IMR-90 (cell line): ENCODE data around the gene IDH3B. TPM values are rescaled to one million over a fixed set of nuclear protein-coding genes. Genes with fewer than 3 reads are reported as not detected.

ENCODE experiments used
- ATAC-seq: fragments of 200-7000 bp; cut with Tn5 transposase; 2 replicates; pipeline ENCODE4 v1.9.1; 2020; ENCODE audit warnings: low read depth, mild to moderate bottlenecking, moderate library complexity
- BruUV-seq: library from RNA; stranded (reverse); fragments of 400-500 nt; replicated peaks from 2 replicates; lab custom pipeline; 2021; lab: Mats Ljungman, UMichigan
- CTCF ChIA-PET: fragments of 300-600 bp; formaldehyde crosslinking; extraction: SDS; loops from one replicate; lab custom pipeline; 2021; ENCODE audit warnings: antibody characterized with exemption; lab: Yijun Ruan, JAX
- POLR2A ChIA-PET: fragments of 300-600 bp; sonication (Branson Sonifier 250); formaldehyde crosslinking; loops from one replicate; lab custom pipeline; 2022; ENCODE audit warnings: antibody characterized with exemption; ENCODE audit not compliant: unreplicated experiment; lab: Charles Lee
- DNase-seq: peaks from one replicate; pipeline ENCODE4 v3.0.0; 2013
- H2AFZ ChIP-seq: replicated peaks from 2 replicates; pipeline ENCODE3; 2013; ENCODE audit warnings: low read length, mild to moderate bottlenecking; ENCODE audit not compliant: poor library complexity
- H2AK5ac ChIP-seq: 2 replicates; pipeline ENCODE4 v1.6.1; 2013; ENCODE audit warnings: low read depth, low read length, inconsistent platforms
- H2AK9ac ChIP-seq: replicated peaks from 2 replicates; pipeline ENCODE3; 2013; ENCODE audit warnings: mild to moderate bottlenecking, low read depth, low read length, moderate library complexity; ENCODE audit not compliant: poor library complexity
- H2BK120ac ChIP-seq: 2 replicates; pipeline ENCODE4 v1.6.1; 2013; ENCODE audit warnings: low read depth, low read length, inconsistent platforms
- H2BK15ac ChIP-seq: 3 replicates; pipeline ENCODE4 v1.6.1; 2013; ENCODE audit warnings: low read depth, low read length, inconsistent platforms
- H2BK20ac ChIP-seq: 2 replicates; pipeline ENCODE4 v1.6.1; 2013; ENCODE audit warnings: low read depth, mild to moderate bottlenecking, inconsistent platforms, low read length, moderate library complexity
- H2BK5ac ChIP-seq: 2 replicates; pipeline ENCODE4 v1.6.1; 2013; ENCODE audit warnings: mild to moderate bottlenecking, low read depth, low read length, inconsistent platforms; ENCODE audit not compliant: poor library complexity, severe bottlenecking
- H3K14ac ChIP-seq: replicated peaks from 2 replicates; pipeline ENCODE4 v1.6.1; 2013; ENCODE audit warnings: low read depth, low read length, inconsistent platforms
- H3K18ac ChIP-seq: 2 replicates; pipeline ENCODE4 v1.6.1; 2013; ENCODE audit warnings: low read depth, low read length, control low read depth
- H3K23ac ChIP-seq: 2 replicates; pipeline ENCODE4 v1.6.1; 2013; ENCODE audit warnings: low read depth, low read length, inconsistent platforms
- H3K27ac ChIP-seq: 2 replicates; pipeline ENCODE4 v1.5.1; 2013; ENCODE audit warnings: mild to moderate bottlenecking, control low read depth, low read length; ENCODE audit not compliant: insufficient read depth
- H3K27me3 ChIP-seq: 2 replicates; pipeline ENCODE4 v1.6.1; 2013; ENCODE audit warnings: low read length; ENCODE audit not compliant: control insufficient read depth, insufficient read depth
- H3K36me3 ChIP-seq: 2 replicates; pipeline ENCODE4 v1.6.1; 2013; ENCODE audit warnings: low read length, mixed read lengths; ENCODE audit not compliant: control insufficient read depth, insufficient read depth
- H3K4ac ChIP-seq: 2 replicates; pipeline ENCODE4 v1.6.1; 2013; ENCODE audit warnings: low read depth, low read length, inconsistent platforms
- H3K4me1 ChIP-seq: 2 replicates; pipeline ENCODE4 v1.6.1; 2013; ENCODE audit warnings: low read length, mixed read lengths; ENCODE audit not compliant: control insufficient read depth, insufficient read depth
- H3K4me2 ChIP-seq: 2 replicates; pipeline ENCODE4 v1.6.1; 2013; ENCODE audit warnings: low read depth, mild to moderate bottlenecking, control low read depth, low read length, moderate library complexity
- H3K4me3 ChIP-seq: 2 replicates; pipeline ENCODE4 v1.5.1; 2013; ENCODE audit warnings: low read depth, mild to moderate bottlenecking, control low read depth, low read length, moderate library complexity; ENCODE audit not compliant: insufficient read depth
- H3K56ac ChIP-seq: 2 replicates; pipeline ENCODE4 v1.6.1; 2013; ENCODE audit warnings: low read length, inconsistent platforms; ENCODE audit not compliant: insufficient read depth; ENCODE audit errors: extremely low read depth
- H3K79me1 ChIP-seq, 2 experiments: 2 replicates each; pipeline ENCODE4 v1.6.1; 2013; ENCODE audit warnings: low read length in 2 of 2, inconsistent platforms in 1 of 2, low read depth in 1 of 2
- H3K9ac ChIP-seq: 2 replicates; pipeline ENCODE4 v1.6.1; 2013; ENCODE audit warnings: low read depth, low read length, control low read depth
- H3K9me1 ChIP-seq: 2 replicates; pipeline ENCODE4 v1.6.1; 2013; ENCODE audit warnings: low read length, inconsistent platforms; ENCODE audit not compliant: insufficient read depth
- H3K9me3 ChIP-seq: 2 replicates; pipeline ENCODE4 v1.6.1; 2013; ENCODE audit warnings: low read length; ENCODE audit not compliant: control insufficient read depth, insufficient read depth
- H4K20me1 ChIP-seq: 2 replicates; pipeline ENCODE4 v1.6.1; 2013; ENCODE audit warnings: low read length, inconsistent platforms; ENCODE audit not compliant: insufficient read depth
- H4K5ac ChIP-seq: 2 replicates; pipeline ENCODE4 v1.6.1; 2013; ENCODE audit warnings: mild to moderate bottlenecking, low read depth, low read length, control low read depth
- H4K8ac ChIP-seq, 2 experiments: 2 replicates each; pipeline ENCODE4 v1.6.1; 2013; ENCODE audit warnings: low read depth in 2 of 2, low read length in 2 of 2, control low read depth in 1 of 2, inconsistent platforms in 1 of 2
- H4K91ac ChIP-seq: 2 replicates; pipeline ENCODE4 v1.6.1; 2013; ENCODE audit warnings: low read depth, low read length, inconsistent platforms; ENCODE audit not compliant: insufficient read depth
- BHLHE40 ChIP-seq: fragments of 150-350 bp; IDR thresholded peaks from 2 replicates; pipeline ENCODE4 v1.6.1; 2016; ENCODE audit warnings: mild to moderate bottlenecking, low read depth, low read length
- CEBPB ChIP-seq: IDR thresholded peaks from 2 replicates; pipeline ENCODE4 v1.6.1; 2012; ENCODE audit warnings: low read depth, low read length, improper control_type of control experiment
- CTCF ChIP-seq: conservative IDR thresholded peaks from 2 replicates; pipeline ENCODE4 v1.5.1; 2012; ENCODE audit warnings: mild to moderate bottlenecking, low read depth, low read length, improper control_type of control experiment
- ELK1 ChIP-seq: fragments of 150-350 bp; IDR thresholded peaks from 2 replicates; pipeline ENCODE4 v1.6.1; 2016; ENCODE audit warnings: low read depth, mild to moderate bottlenecking, low read length, moderate library complexity, borderline replicate concordance
- FOS ChIP-seq: fragments of 150-350 bp; IDR thresholded peaks from 2 replicates; pipeline ENCODE4 v1.6.1; 2016; ENCODE audit warnings: low read depth, low read length
- MAFK ChIP-seq: IDR thresholded peaks from 2 replicates; pipeline ENCODE4 v1.6.1; 2012; ENCODE audit warnings: low read depth, low read length, improper control_type of control experiment
- MAZ ChIP-seq: IDR thresholded peaks from 2 replicates; pipeline ENCODE4 v1.6.1; 2012; ENCODE audit warnings: low read depth, mild to moderate bottlenecking, low read length, improper control_type of control experiment, moderate library complexity, borderline replicate concordance
- MXI1 ChIP-seq: IDR thresholded peaks from 2 replicates; pipeline ENCODE4 v1.6.1; 2012; ENCODE audit warnings: low read depth, mild to moderate bottlenecking, low read length, moderate library complexity, borderline replicate concordance
- NFE2L2 ChIP-seq: fragments of 150-350 bp; IDR thresholded peaks from 2 replicates; pipeline ENCODE4 v1.6.1; 2016; ENCODE audit warnings: low read depth, mild to moderate bottlenecking, low read length
- POLR2A ChIP-seq: IDR thresholded peaks from 2 replicates; pipeline ENCODE4 v1.6.1; 2012; ENCODE audit warnings: mild to moderate bottlenecking, low read depth, low read length
- RAD21 ChIP-seq: IDR thresholded peaks from 2 replicates; pipeline ENCODE4 v1.6.1; 2012; ENCODE audit warnings: low read length, improper control_type of control experiment
- RCOR1 ChIP-seq: IDR thresholded peaks from 2 replicates; pipeline ENCODE4 v1.6.1; 2012; ENCODE audit warnings: mild to moderate bottlenecking, low read length, improper control_type of control experiment; ENCODE audit not compliant: insufficient replicate concordance
- RFX5 ChIP-seq: IDR thresholded peaks from 2 replicates; pipeline ENCODE4 v1.8.0; 2012; ENCODE audit warnings: low read depth, mild to moderate bottlenecking, low read length, moderate library complexity
- SMC3 ChIP-seq: fragments of 150-350 bp; IDR thresholded peaks from 2 replicates; pipeline ENCODE4 v1.6.1; 2016; ENCODE audit warnings: low read depth, mild to moderate bottlenecking, antibody characterized with exemption, low read length, moderate library complexity
- WGBS, 2 experiments: methylation state at CpG; one replicate each; pipeline versions ENCODE4 v1.1.5 to v1.1.7; 2013; ENCODE audit warnings: missing lambda C conversion rate in 2 of 2; ENCODE audit not compliant: insufficient read length in 1 of 2; ENCODE audit errors: extremely low coverage in 2 of 2; 5-methylcytosine and 5-hydroxymethylcytosine counted together
- dilution Hi-C: fragments of 300-500 bp; cut with HindIII; formaldehyde crosslinking; loops from one replicate; pipeline ENCODE4 v1.14.3; 2018; ENCODE audit warnings: low sequenced_read_pairs; ENCODE audit not compliant: unreplicated experiment
- in situ Hi-C: fragments of 300-500 bp; cut with MboI; formaldehyde crosslinking; loops from 3 replicates; pipeline ENCODE4 v1.14.3; 2019; ENCODE audit warnings: low sequenced_read_pairs, inconsistent platforms, mixed read lengths
- intact Hi-C: fragments of 100-400 bp; cut with micrococcal nuclease; formaldehyde crosslinking; loops from 2 replicates; pipeline ENCODE4 v1.10.0; 2022
- polyA plus RNA-seq, 3 experiments: library from polyadenylated mRNA; depleted of rRNA; stranded (reverse); fragments of >200 nt; gene quantifications; 2 replicates each; pipeline ENCODE4 v1.2.3, GENCODE V29; 2012; ENCODE audit warnings: low replicate concordance in 1 of 3
- total RNA-seq: library from RNA; depleted of rRNA; stranded (reverse); fragments of >200 nt; gene quantifications from 2 replicates; pipeline ENCODE4 v1.2.3, GENCODE V29; 2012

IDH3B gene
- total and polyA plus RNA-seq, 2 of the 4 experiments (the other 2 are of a cell fraction), result 151 to 160 TPM

GRCh38 chr20:2690213-2690612 is 26.2 kb upstream of the IDH3B start:
- Histone ChIP-seq H3K23ac (no peak overlapping the region), H3K4me2 (no peak overlapping the region), H4K20me1 (no peaks in the 10 kb centered on the region), H2BK5ac (no peak overlapping the region), H3K56ac (no peak overlapping the region), H2BK20ac (no peak overlapping the region), H3K14ac (no peak overlapping the region), H3K9me1 (no peaks in the 10 kb centered on the region; the same call in 1 of the 2 replicates), H3K9ac (no peak overlapping the region), H2BK15ac (no peak overlapping the region), H2AK5ac (no peak overlapping the region), H3K27me3 (peaks cover 56% of the 10 kb centered on the region), H3K36me3 (no peaks in the 10 kb centered on the region), H4K91ac (no peak overlapping the region), H3K4me3 (no peak overlapping the region), H2BK120ac (no peak overlapping the region), H2AK9ac (no peak overlapping the region), H3K18ac (no peak overlapping the region), H3K4me1 (no peaks in the 10 kb centered on the region), H2AFZ (no peak overlapping the region), H4K5ac (no peak overlapping the region), H4K8ac (no peak overlapping the region), H3K27ac (no peak overlapping the region), H3K4ac (no peak overlapping the region), H3K9me3 (no peaks in the 10 kb centered on the region), H3K79me1 (no peaks in the 10 kb centered on the region)
- TF ChIP-seq NFE2L2 (no peak), POLR2A (no peak), CTCF (no peak), SMC3 (no peak), ELK1 (no peak), RFX5 (no peak), MXI1 (no peak), RAD21 (no peak), RCOR1 (no peak), BHLHE40 (no peak), CEBPB (no peak), MAFK (no peak), MAZ (no peak), FOS (no peak)
- no CpG with 5 or more reads among the region's 3 CpGs for WGBS, 2 experiments
- intact Hi-C loops (no loop called here), in situ Hi-C loops (no loop called here), dilution Hi-C loops (no loop called here)
- BruUV-seq, result no TSS peak
- no peak for DNase-seq
- no peak for ATAC-seq
- ChIA-PET CTCF (no interaction called here), POLR2A (no interaction called here)
